HepG2 (cell line): Measurements from ENCODE around the gene ANKRD31. TPM values are rescaled to one million over a fixed set of nuclear protein-coding genes. Genes with fewer than 3 reads are reported as not detected.

Experiments used
- ATAC-seq: fragments of 200-7000 bp; cut with Tn5 transposase; 3 replicates; pipeline ENCODE4 v1.9.1; 2020; ENCODE audit warnings: mild to moderate bottlenecking, moderate library complexity
- BruUV-seq: library from RNA; stranded (reverse); fragments of 400-500 nt; replicated peaks from 2 replicates; lab custom pipeline; 2021; lab: Mats Ljungman, UMichigan
- CTCF ChIA-PET: fragments of 300-600 bp; formaldehyde crosslinking; extraction: SDS; loops from one replicate; lab custom pipeline; 2021; ENCODE audit warnings: low total read pairs, inconsistent platforms, low intra/inter-chr PET ratio; lab: Yijun Ruan, JAX
- POLR2A ChIA-PET: fragments of 350-600 bp; sonication (Branson Sonifier 250); formaldehyde crosslinking; loops from one replicate; lab custom pipeline; 2020; ENCODE audit warnings: antibody characterized with exemption, inconsistent platforms; lab: Yijun Ruan, JAX
- DNase-seq: peaks from one replicate; pipeline ENCODE4 v3.0.0-alpha.2; 2015; ENCODE audit warnings: low spot score
- FAIRE-seq: peaks from 3 replicates; lab custom pipeline; 2011; peaks lifted over from hg19 to GRCh38; lab: Jason Lieb, UNC
- H2AFZ ChIP-seq: one replicate; pipeline ENCODE4 v1.6.1; 2011; ENCODE audit warnings: low read length, inconsistent platforms
- H3K27ac ChIP-seq: fragments of 300-600 bp; 3 replicates; pipeline ENCODE4 v1.8.0; 2011; ENCODE audit warnings: mixed run types, mild to moderate bottlenecking, mixed read lengths, low read length, inconsistent platforms; ENCODE audit not compliant: insufficient read depth; ENCODE audit errors: extremely low read length
- H3K27me3 ChIP-seq, 2 experiments: fragments of 200-600 bp in 1 of 2; 2 replicates in 1 of 2; 3 replicates in 1 of 2; pipeline versions ENCODE4 v1.6.0 to v1.8.0; 2011; ENCODE audit warnings: low read length in 2 of 2, mild to moderate bottlenecking in 2 of 2, moderate library complexity in 2 of 2, inconsistent platforms in 1 of 2; ENCODE audit not compliant: insufficient read depth in 2 of 2, control insufficient read depth in 1 of 2
- H3K36me3 ChIP-seq, 2 experiments: fragments of 200-600 bp in 1 of 2; replicated peaks in 1 of 2; 2 replicates in 1 of 2; 3 replicates in 1 of 2; pipeline versions ENCODE4 v1.5.1 to v1.8.0; 2011; ENCODE audit warnings: low read length in 2 of 2, inconsistent platforms in 1 of 2; ENCODE audit not compliant: insufficient read depth in 2 of 2, control insufficient read depth in 1 of 2
- H3K4me1 ChIP-seq: 2 replicates; pipeline ENCODE4 v1.5.1; 2012; ENCODE audit warnings: low read length, inconsistent platforms; ENCODE audit not compliant: insufficient read depth
- H3K4me2 ChIP-seq: 2 replicates; pipeline ENCODE4 v1.6.0; 2011; ENCODE audit warnings: low read depth, low read length, inconsistent platforms
- H3K4me3 ChIP-seq, 3 experiments: fragments of 200-600 bp in 1 of 3; sonication (generic), shearing (Covaris generic) in 1 of 3; replicated peaks in 1 of 3; 2 replicates each; pipeline ENCODE4 v1.5.1; 2011 to 2016; ENCODE audit warnings: low read length in 3 of 3, inconsistent platforms in 2 of 3, low read depth in 2 of 3, mild to moderate bottlenecking in 2 of 3, control low read depth in 1 of 3, mixed read lengths in 1 of 3; ENCODE audit not compliant: insufficient read depth in 1 of 3
- H3K79me2 ChIP-seq: one replicate; pipeline ENCODE4 v1.6.1; 2011; ENCODE audit warnings: low read length, inconsistent platforms; ENCODE audit not compliant: insufficient read depth
- H3K9ac ChIP-seq: 2 replicates; pipeline ENCODE4 v1.6.0; 2011; ENCODE audit warnings: mild to moderate bottlenecking, low read depth, low read length, inconsistent platforms; ENCODE audit not compliant: insufficient read depth
- H3K9me3 ChIP-seq: 2 replicates; pipeline ENCODE4 v1.5.1; 2012; ENCODE audit warnings: mild to moderate bottlenecking, low read length
- H4K20me1 ChIP-seq: 2 replicates; pipeline ENCODE4 v1.6.0; 2011; ENCODE audit warnings: inconsistent platforms, mild to moderate bottlenecking, low read length, moderate library complexity; ENCODE audit not compliant: insufficient read depth
- ATRX ChIP-seq: sonication (generic); formaldehyde crosslinking; IDR thresholded peaks from 2 replicates; pipeline ENCODE4 v1.4.0; 2020; ENCODE audit warnings: missing genetic modification reagents, borderline replicate concordance
- DRAP1 ChIP-seq: IDR thresholded peaks from 2 replicates; pipeline ENCODE4 v1.6.1; 2016; ENCODE audit warnings: missing genetic modification reagents, missing compliant biosample characterization
- EZH2 ChIP-seq: conservative IDR thresholded peaks from 2 replicates; pipeline ENCODE4 v1.6.1; 2012; ENCODE audit warnings: mild to moderate bottlenecking, low read depth, low read length, moderate library complexity
- FIP1L1 ChIP-seq: fragments of 200-400 bp; formaldehyde crosslinking; IDR thresholded peaks from 2 replicates; pipeline ENCODE4 v1.6.1; 2018; ENCODE audit warnings: low read depth, mild to moderate bottlenecking, low read length, moderate library complexity, borderline replicate concordance; ENCODE audit not compliant: insufficient read depth
- GLMP ChIP-seq: sonication (generic); formaldehyde crosslinking; IDR thresholded peaks from 2 replicates; pipeline ENCODE4 v1.9.0; 2021; ENCODE audit warnings: missing genetic modification reagents, mild to moderate bottlenecking, borderline replicate concordance
- POLR2G ChIP-seq: fragments of 200-400 bp; formaldehyde crosslinking; IDR thresholded peaks from 2 replicates; pipeline ENCODE4 v1.6.1; 2018; ENCODE audit warnings: mild to moderate bottlenecking, low read depth, low read length, moderate library complexity
- SIN3B ChIP-seq: fragments of 150-350 bp; IDR thresholded peaks from 2 replicates; pipeline ENCODE4 v1.6.1; 2014; ENCODE audit warnings: low read length
- SOX13 ChIP-seq, 3 experiments: fragments of 450-650 bp in 1 of 3; sonication (generic) in 1 of 3; formaldehyde crosslinking in 1 of 3; IDR thresholded peaks in 2 of 3; conservative IDR thresholded peaks in 1 of 3; 2 replicates each; pipeline versions ENCODE4 v1.5.0 to v1.6.1; 2016 to 2020; ENCODE audit warnings: antibody characterized with exemption in 1 of 3, mild to moderate bottlenecking in 1 of 3, missing compliant biosample characterization in 1 of 3, missing genetic modification reagents in 1 of 3, moderate library complexity in 1 of 3
- THYN1 ChIP-seq: sonication (generic); formaldehyde crosslinking; IDR thresholded peaks from 2 replicates; pipeline ENCODE4 v1.8.1; 2023; ENCODE audit warnings: low read depth, mild to moderate bottlenecking, moderate library complexity, missing genetic modification reagents, borderline replicate concordance
- ZNF256 ChIP-seq: sonication (generic); formaldehyde crosslinking; conservative IDR thresholded peaks from 2 replicates; pipeline ENCODE4 v1.4.0; 2020; ENCODE audit warnings: missing genetic modification reagents
- ZNF704 ChIP-seq: sonication (generic); formaldehyde crosslinking; IDR thresholded peaks from 2 replicates; pipeline ENCODE4 v1.8.1; 2023; ENCODE audit warnings: mild to moderate bottlenecking, inconsistent platforms, moderate library complexity, missing genetic modification reagents, borderline replicate concordance
- WGBS: methylation state at CpG from one replicate; pipeline ENCODE4 v1.1.6; 2017; ENCODE audit warnings: low lambda C conversion rate; 5-methylcytosine and 5-hydroxymethylcytosine counted together
- in situ Hi-C: cut with HindIII; loops from 2 replicates; pipeline ENCODE4 v1.10.0; 2017; ENCODE audit warnings: low pct_unique_long_range_greater_than_20kb; ENCODE audit not compliant: extremely low pct_ligation_motif_present
- intact Hi-C: fragments of 100-400 bp; cut with micrococcal nuclease; formaldehyde crosslinking; loops from one replicate; pipeline ENCODE4 v1.10.0; 2022; ENCODE audit not compliant: unreplicated experiment
- polyA plus RNA-seq, 8 experiments: library from polyadenylated mRNA; depleted of rRNA in 3 of 8; stranded (reverse) in 7 of 8; unstranded in 1 of 8; fragments of >200 nt; fragmentation: Illumina TruSeq in 4 of 8; extraction: Trizol in 4 of 8; gene quantifications; 2 replicates each; pipeline versions ENCODE4 v1.2.1 to v1.2.3, GENCODE V29; 2011 to 2016; ENCODE audit warnings: low read depth in 4 of 8, missing spikeins in 1 of 8, mixed read lengths in 1 of 8; ENCODE audit not compliant: insufficient read depth in 1 of 8
- total RNA-seq, 5 experiments: library from RNA; depleted of rRNA; stranded (reverse); fragments of >200 nt; fragmentation: Illumina TruSeq; extraction: Trizol; gene quantifications; 2 replicates each; pipeline ENCODE4 v1.2.3, GENCODE V29; 2016; ENCODE audit warnings: low read depth in 1 of 5

ANKRD31 gene
- total and polyA plus RNA-seq, 2 of the 13 experiments (the other 11 are each of a cell fraction or from before 2014, with no cell fraction given), result 0.01 to 0.09 TPM

- no peak for TF ChIP-seq SOX13 (IDR thresholded peaks at IDR 0.05)
- TF ChIP-seq SOX13 (CRISPR knock-in tag; conservative IDR thresholded peaks at IDR 0.05 in 1 of 2, IDR thresholded peaks at IDR 0.05 in 1 of 2), result no peak
- no peak for TF ChIP-seq ZNF704
- TF ChIP-seq ZNF256 (CRISPR knock-in tag), result no peak
Measured at GRCh38 chr5:75089662-75090061, 147.0 kb downstream of the ANKRD31 start (continued).

- ChIA-PET CTCF (no interaction called here), POLR2A (no interaction called here)
- H3K9ac ChIP-seq, result no peak overlapping the region
- WGBS, result 71% methylated on average over 1 of the region's 1 CpG
- H3K27me3 ChIP-seq, result peaks cover 3% of the 10 kb centered on the region in 2 experiments; a peak in 2 of 5 replicates
- H3K4me1 ChIP-seq, result no peaks in the 10 kb centered on the region
- no peak for ATAC-seq
- H3K79me2 ChIP-seq, result no peaks in the 10 kb centered on the region
- FAIRE-seq, result no peak
- H2AFZ ChIP-seq, result no peak overlapping the region
- DNase-seq, result no peak
- no peaks in the 10 kb centered on the region for H3K36me3 ChIP-seq
- H3K4me3 ChIP-seq, result no peak overlapping the region
- H3K27ac ChIP-seq, result no peak overlapping the region
- BruUV-seq, result no TSS peak
- H3K9me3 ChIP-seq, result no peaks in the 10 kb centered on the region
- in situ Hi-C loops, result no loop called here
- TF ChIP-seq EZH2 (no peak), FIP1L1 (no peak), ATRX (CRISPR knock-in tag) (no peak), POLR2G (no peak), DRAP1 (CRISPR knock-in tag) (no peak), GLMP (CRISPR knock-in tag) (no peak), THYN1 (CRISPR knock-in tag) (no peak), SIN3B (no peak)
- TF ChIP-seq, all 625 proteins: peak for 0
- intact Hi-C loops, result no loop called here
- Histone ChIP-seq H4K20me1 (no peaks in the 10 kb centered on the region), H3K4me2 (no peak overlapping the region)
Measured at GRCh38 chr5:75089137-75089536, 147.5 kb downstream of the ANKRD31 start.
